HFF-Myc (cell line): ENCODE data around the gene EPHA5.

Experiments used
- DNase-seq: peaks from one replicate; pipeline ENCODE4 v3.0.0-alpha.2; 2011; ENCODE audit warnings: low read depth; ENCODE audit errors: extremely low read depth
- H3K4me3 ChIP-seq: replicated peaks from 2 replicates; pipeline ENCODE4 v1.5.1; 2011; ENCODE audit warnings: low read depth, mild to moderate bottlenecking, control low read depth, low read length
- TF ChIP-seq, protein P1 (sequence below): IDR thresholded peaks from 2 replicates; pipeline ENCODE4 v1.5.1; 2012; ENCODE audit warnings: mild to moderate bottlenecking, low read depth, low read length, control low read depth; ENCODE audit errors: missing control alignments

EPHA5 gene

DNA sequence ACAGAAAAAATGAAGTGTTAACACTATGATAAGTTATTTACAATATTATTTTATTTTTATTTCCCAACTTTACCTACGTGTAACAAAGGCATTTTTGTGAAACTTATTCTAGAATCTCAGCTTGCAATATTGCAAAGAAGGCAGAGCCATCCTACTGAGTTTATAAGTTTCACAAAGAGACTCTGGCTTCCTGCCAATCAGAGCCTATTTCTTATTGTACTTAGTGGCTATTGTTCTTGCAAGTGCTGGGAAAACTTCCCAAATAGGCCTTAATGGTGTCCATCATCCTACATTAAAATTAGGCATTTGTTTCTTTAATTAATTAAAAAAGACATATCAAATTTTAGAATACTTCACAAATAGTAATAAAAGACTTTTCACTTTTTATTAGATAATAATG is 233.2 kb downstream of the EPHA5 start:
- TF ChIP-seq, protein P1, sequence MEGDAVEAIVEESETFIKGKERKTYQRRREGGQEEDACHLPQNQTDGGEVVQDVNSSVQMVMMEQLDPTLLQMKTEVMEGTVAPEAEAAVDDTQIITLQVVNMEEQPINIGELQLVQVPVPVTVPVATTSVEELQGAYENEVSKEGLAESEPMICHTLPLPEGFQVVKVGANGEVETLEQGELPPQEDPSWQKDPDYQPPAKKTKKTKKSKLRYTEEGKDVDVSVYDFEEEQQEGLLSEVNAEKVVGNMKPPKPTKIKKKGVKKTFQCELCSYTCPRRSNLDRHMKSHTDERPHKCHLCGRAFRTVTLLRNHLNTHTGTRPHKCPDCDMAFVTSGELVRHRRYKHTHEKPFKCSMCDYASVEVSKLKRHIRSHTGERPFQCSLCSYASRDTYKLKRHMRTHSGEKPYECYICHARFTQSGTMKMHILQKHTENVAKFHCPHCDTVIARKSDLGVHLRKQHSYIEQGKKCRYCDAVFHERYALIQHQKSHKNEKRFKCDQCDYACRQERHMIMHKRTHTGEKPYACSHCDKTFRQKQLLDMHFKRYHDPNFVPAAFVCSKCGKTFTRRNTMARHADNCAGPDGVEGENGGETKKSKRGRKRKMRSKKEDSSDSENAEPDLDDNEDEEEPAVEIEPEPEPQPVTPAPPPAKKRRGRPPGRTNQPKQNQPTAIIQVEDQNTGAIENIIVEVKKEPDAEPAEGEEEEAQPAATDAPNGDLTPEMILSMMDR: no peak
- no peak for DNase-seq
- no peak overlapping the region for H3K4me3 ChIP-seq

GRCh38 chr4:65422109-65422508 is 248.2 kb downstream of the EPHA5 start:
- DNase-seq: no peak
- TF ChIP-seq, protein P1: no peak
- H3K4me3 ChIP-seq: no peak overlapping the region

DNA sequence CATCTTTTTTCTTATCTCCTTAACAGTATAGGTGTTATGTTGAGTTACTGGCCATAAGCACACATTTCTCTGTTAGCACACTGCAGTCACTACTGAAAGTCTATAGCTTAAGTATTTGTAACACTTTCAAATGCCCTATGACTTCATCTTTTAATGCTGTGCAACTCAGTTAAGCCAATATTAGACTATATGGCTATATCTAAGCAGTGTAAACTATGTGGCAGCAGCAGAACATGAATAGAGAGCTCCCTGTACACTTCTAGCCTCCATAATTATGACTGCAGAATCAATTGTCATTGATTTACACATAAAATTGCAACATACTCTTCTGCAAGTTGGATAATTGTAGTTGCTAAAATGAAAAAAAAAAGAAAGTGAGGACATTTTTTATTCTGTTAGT is 250.3 kb downstream of the EPHA5 start:
- TF ChIP-seq, protein P1: no peak
- no peak overlapping the region for H3K4me3 ChIP-seq
- DNase-seq: no peak

DNA sequence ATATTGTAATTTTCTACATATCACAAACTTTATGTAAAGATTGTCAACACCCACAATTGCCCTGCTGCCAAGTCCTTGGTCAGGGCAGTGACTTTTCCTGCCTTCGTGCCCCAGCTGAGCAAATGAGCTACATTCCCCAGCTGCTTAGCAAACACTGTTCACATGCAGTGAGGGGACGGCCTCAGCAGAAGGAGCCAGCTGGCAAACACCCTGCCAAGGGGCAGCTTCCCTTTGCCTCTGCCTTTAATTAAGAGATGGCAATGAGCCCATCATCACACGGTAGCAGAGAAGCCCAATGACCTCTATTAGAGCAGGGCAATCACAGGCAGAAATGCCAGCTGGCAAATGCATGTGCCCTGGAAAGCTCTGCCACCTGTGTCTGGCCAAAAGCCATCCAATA is 253.4 kb downstream of the EPHA5 start:
- TF ChIP-seq, protein P1: no peak
- DNase-seq: no peak
- no peak overlapping the region for H3K4me3 ChIP-seq

GRCh38 chr4:65407483-65407882 is 262.8 kb downstream of the EPHA5 start:
- H3K4me3 ChIP-seq: no peak overlapping the region
- TF ChIP-seq, protein P1: no peak
- DNase-seq: no peak

- DNase-seq: no peak
- TF ChIP-seq, protein P1: no peak
- H3K4me3 ChIP-seq: no peak overlapping the region
Observed at GRCh38 chr4:65401083-65401482, 269.2 kb downstream of the EPHA5 start.

GRCh38 chr4:65399084-65399483 is 271.2 kb downstream of the EPHA5 start:
- DNase-seq: no peak
- TF ChIP-seq, protein P1: no peak
- no peak overlapping the region for H3K4me3 ChIP-seq
